ENCODE measurements around the gene CCSER2.
"Not testable (repeated sequence)": the region's sequence is repeated elsewhere in the genome, so short reads cannot be mapped to it uniquely, and the experiment has no call there.

Gene CCSER2, protein sequence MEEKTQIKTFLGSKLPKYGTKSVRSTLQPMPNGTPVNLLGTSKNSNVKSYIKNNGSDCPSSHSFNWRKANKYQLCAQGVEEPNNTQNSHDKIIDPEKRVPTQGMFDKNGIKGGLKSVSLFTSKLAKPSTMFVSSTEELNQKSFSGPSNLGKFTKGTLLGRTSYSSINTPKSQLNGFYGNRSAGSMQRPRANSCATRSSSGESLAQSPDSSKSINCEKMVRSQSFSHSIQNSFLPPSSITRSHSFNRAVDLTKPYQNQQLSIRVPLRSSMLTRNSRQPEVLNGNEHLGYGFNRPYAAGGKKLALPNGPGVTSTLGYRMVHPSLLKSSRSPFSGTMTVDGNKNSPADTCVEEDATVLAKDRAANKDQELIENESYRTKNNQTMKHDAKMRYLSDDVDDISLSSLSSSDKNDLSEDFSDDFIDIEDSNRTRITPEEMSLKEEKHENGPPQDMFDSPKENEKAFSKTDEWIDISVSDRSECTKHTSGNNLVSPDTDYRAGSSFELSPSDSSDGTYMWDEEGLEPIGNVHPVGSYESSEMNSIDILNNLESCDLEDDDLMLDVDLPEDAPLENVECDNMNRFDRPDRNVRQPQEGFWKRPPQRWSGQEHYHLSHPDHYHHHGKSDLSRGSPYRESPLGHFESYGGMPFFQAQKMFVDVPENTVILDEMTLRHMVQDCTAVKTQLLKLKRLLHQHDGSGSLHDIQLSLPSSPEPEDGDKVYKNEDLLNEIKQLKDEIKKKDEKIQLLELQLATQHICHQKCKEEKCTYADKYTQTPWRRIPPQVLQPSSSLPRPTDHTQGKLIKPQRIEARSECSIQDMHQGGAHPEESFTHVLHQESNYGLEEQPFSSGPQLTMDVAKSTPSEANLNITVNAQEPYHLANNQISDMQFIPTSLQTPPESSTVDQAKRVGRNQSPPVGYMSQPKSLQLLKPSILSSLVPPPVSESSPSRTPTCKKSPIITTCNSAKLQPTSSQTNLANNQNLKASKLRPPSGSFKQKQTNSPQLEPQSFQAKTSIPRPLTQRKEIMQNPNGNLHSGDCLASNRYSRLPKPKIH

GRCh38 chr10:84328418-84329195 is at the start of gene CCSER2:
Gene CCSER2, plus strand, starts transcription at chr10:84328589. Its CDS starts 42,464 bp downstream, at chr10:84371053.
- DNase-seq (ENCODE audit: low read depth), result peak; percentile 94

GRCh38 chr10:84279876-84280475 is 48.4 kb upstream of the CCSER2 start:
- not testable (repeated sequence) for DNase-seq (ENCODE audit: low read depth)

GRCh38 chr10:84286695-84287094 is 41.7 kb upstream of the CCSER2 start:
- DNase-seq (ENCODE audit: low read depth), result no peak

DNA sequence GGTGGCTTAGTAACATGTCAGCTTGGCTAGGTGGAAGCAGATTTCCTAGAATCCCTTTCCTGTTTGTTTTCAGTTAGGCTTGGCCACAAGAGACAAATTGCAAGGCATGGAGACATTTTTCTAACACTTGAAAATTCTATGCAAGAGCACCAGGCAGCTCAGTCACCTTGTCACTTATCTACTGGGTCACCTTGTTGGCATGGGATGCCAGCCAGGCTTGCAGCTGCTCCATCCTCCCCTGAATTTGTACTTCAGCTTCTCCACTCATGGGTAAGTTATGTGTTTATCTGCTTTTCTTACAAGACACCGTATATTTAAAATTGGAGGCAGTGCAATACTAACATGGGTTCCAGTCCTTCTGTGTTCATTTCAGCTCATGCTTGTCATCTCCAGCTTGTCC is 40.2 kb upstream of the CCSER2 start:
- DNase-seq (ENCODE audit: low read depth), result no peak

DNA sequence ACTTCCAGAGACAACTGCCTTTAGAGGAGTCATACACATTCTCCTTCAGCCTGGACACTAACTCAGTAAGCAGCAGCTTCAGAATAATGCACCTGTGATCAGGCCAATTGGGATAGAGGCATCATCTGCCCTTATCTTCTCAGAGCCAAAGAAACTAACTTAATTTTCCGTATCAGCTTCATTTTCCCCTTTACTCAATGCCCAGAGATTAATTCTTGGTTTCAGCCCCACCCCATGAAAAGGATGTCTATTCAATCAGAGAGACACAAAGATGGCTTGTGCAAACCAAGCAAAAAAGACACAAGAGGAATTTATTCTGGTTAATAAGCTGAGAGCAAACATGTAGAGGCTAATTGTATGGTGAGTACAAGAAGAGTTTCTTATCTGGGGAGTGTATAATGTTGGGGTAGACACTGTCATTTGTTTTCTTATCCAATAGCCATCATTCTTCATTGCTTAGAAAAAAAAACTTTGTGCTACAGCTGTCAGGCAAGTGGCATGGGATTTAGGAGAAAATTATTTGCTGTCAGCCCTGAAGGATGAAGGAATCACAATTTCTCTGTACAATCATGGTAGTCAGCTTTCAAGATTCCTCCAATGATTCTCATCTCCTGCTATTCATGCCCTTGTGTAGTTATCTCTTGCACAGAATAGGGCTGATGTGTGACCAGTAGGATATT is 38.7 kb upstream of the CCSER2 start:
- no peak for DNase-seq (ENCODE audit: low read depth)

DNA sequence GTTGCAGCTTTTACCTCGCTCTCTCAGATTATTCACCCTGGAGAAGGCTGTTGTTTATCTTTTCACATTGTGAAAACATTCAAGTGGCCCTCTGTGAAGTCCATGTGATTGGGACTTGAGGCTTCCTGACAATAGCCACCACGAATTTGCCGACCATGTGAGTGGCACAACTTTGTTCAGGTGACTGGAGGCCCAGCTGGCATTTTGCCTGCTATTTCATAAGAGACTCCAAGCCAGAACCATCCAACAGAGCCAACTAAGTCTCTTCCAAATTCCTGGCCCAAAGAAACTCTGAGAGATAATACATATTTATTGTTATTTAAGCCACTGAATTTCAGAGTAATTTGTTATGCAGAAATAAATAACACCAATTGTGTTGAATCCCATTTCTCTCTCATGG is 38.2 kb upstream of the CCSER2 start:
- DNase-seq (ENCODE audit: low read depth), result no peak

GRCh38 chr10:84291384-84291783 is 37.0 kb upstream of the CCSER2 start:
- DNase-seq (ENCODE audit: low read depth), result peak; percentile 74

GRCh38 chr10:84292502-84292901 is 35.9 kb upstream of the CCSER2 start:
- no peak for DNase-seq (ENCODE audit: low read depth)

DNA sequence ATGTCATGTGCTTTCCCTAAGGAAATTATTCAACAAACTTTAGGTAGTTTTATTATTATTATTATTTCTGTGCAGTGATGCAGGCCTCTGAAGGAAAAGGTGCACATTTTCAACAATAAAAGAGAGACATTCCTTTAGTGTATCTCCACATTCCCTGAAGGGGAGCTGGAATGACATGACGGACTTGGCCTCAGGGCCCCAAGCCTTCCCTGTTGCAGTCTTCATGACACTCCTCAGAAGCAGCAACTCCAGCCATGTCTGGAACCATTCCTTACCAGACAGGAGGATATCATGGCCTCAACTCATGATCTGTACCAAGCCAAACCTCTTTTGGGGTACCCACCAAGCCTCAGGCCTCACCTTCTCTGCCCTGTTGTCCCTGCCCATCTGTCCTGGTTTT is 35.2 kb upstream of the CCSER2 start:
- no peak for DNase-seq (ENCODE audit: low read depth)

DNA sequence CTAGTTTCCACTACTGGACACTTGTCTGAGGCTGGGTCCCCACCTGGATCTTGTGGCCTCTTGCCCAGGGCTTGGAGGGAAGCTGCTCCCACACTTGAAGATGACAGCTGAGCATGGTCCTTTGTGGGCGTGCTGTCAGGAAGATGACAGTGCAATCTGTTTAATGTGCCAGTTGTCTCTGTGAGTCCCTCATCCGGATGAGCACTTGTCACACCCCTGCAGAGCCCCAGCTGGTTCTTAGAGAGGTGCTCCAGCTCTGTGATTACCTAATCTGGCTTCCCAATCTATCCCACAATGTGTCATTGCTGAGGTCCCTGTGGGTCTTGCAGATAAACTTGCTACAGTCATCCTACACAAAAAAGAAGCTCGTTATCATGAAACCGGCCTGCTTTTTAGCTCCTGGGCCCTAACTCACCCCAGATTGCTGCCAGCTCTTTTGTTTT is 34.8 kb upstream of the CCSER2 start:
- no peak for DNase-seq (ENCODE audit: low read depth)

DNA sequence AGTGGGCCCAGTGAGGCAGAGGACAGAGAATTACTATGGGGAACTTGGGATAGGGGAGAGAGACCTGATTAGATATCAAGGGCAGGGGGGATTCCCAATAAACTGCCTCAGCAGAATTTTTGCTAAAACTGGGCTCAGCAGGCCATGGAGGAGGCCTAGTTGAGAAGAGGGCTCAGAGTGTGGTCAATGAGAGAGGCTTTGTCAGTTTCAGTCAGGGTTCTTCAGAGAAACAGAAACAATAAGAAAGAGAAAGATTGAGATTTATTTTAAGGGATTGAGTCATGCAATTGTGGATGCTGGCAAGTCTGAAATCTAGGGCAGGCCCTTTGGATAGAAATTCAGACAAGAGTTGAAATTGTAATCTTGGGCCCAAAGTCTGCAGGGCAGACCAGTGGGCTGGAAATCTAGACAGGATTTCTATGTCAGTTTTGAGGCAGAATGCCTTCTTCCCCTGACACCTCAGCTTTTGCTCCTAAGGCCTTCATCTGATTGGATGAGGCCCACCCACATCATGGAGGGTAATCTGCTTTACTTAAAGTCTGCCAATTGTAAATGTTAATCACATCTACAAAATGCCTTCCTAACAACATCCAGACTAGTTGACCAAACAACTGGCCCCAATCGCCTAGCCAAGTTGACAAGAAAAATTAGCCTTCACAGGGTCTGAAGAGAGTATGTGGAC is 33.5 kb upstream of the CCSER2 start:
- DNase-seq (ENCODE audit: low read depth), result no peak

DNA sequence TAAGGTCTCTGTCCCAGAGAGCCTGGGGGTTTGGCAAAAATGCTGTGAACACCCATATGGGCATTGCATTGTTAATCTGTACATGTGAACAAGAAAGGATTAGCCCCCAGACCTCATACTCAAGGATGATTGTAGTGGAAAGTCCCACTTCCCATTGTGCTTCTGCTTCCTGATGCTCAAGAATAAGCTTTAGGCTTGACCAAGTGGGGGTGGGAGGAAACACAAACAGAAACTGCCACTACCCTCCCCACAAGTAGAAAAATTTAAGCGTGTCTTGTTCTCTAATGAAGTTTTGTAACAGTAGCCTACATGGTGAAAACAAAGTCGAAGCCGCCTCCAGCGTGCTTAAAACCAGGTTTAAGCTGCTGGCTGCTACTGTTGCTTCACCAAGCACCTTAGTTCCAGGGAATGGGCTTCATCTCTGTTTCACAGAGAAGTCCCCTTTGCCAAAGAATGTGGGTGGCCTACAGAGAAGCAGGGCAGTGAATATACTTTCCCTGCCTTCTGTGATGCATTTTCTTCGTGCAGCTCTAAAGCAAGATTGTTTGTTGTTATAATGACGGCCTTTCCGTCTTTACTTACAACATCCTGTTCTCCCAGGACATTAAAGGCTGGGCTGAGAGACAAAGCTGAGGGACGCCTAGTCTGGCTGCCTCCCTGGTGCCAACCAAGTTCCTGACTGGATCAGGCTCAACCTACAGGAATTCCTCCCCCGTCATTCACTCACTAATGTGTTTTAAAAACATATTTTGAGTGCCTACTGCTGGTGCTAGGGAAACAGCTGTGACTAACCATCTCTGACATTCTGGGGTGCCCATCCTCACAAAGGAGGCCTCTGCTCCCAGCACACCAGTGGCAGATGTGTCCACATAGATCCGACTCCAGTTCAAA is 32.1 kb upstream of the CCSER2 start:
- DNase-seq (ENCODE audit: low read depth), result peak; percentile 93

DNA sequence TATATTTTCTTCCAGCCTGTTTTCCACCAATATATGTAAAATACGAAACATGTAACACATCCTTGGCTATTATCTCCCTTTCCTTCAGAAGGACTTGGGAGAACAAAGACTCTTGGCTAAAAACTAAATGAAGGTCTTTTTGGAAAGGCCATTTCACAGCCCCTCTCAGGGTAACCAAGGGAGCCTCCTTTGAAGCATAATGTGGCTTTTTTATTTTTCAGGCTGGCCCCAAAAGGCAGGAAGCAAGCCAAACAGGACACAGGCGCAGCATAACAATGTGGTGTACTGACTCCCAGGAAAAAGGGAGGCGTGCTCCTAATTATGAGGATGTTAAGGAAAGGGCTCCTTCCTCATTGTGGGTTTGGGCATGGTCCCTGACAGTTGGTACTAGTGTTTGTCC is 30.3 kb upstream of the CCSER2 start:
- DNase-seq (ENCODE audit: low read depth), result no peak

DNA sequence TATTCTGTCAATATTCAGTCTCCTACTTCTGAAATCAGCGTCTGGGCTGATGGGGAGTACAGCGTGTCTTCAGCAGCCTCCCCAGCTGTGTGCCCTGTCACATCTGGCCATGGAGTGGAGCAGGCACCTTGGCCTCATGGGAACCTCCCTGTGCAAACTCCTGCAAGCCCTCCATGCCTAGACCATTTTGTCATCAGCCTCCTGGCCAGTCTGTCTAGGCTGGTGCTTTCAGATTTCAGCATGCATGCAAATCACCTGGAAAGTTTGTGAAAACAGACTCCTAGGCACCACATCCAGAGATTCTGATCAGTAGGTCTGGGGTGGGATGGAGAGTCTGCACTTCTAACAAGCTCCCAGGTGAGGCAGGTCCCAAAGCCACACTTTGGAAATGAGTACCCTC is 26.2 kb upstream of the CCSER2 start:
- no peak for DNase-seq (ENCODE audit: low read depth)

GRCh38 chr10:84306751-84307384 is 21.5 kb upstream of the CCSER2 start:
- no peak for DNase-seq (ENCODE audit: low read depth)

- DNase-seq (ENCODE audit: low read depth), result peak; percentile 4
These were observed 20.4 kb upstream of the CCSER2 start for GRCh38 chr10:84308021-84308420.

DNA sequence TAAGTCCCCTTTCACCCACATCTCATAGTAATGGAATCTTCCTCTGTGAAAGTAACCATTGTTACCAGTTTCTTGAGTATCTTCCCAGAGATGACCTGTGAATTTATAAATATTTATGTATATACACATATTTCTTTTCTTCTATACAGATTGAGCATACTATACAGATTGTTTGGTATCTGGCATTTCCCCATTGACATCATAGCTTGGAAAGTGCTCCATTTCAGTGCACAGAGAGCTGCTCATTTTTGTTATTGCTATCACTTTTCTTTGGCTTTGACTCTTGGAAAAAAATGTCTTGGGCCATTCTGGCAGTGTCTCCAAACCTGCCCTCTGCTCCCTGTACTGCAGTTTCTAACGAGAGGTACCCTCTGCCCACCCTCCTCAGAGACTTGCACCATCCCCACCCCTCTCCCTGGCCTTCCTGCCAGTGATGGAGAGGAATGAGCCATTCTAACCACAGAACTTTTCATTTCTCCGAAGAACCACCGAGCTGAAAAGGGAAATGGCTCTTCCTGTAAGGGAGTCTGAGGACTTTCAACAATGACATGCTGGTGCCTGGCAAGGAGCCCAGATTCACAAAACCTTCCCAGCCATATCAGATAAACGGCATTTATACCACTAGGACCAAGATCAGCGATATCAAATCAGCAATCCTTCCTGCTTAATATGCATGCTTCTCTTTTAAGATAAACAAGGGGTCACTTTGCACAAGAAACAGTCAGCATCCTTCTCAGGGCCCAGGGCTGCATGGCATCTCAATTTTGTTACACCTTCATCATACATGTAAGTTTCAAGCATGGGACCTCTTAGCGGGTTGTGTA is 19.7 kb upstream of the CCSER2 start:
- peak; percentile 91 for DNase-seq (ENCODE audit: low read depth)

- peak; percentile 76 for DNase-seq (ENCODE audit: low read depth)
These were observed 17.9 kb upstream of the CCSER2 start for GRCh38 chr10:84310470-84310869.
